Activated T-cell treated with anti-CD3 and anti-CD28 coated beads for 24 hours (primary cell): ENCODE data around the gene SCEL.
"Not testable (repeated sequence)": the region's sequence is repeated elsewhere in the genome, so short reads cannot be mapped to it uniquely, and the experiment has no call there.

Experiments
- DNase-seq: peaks from one replicate; pipeline ENCODE4 v3.0.0-alpha.2; 2020; ENCODE audit warnings: low read depth

SCEL gene

GRCh38 chr13:77555246-77555645 lies 19.7 kb downstream of the SCEL start:
- no peak for DNase-seq

DNA sequence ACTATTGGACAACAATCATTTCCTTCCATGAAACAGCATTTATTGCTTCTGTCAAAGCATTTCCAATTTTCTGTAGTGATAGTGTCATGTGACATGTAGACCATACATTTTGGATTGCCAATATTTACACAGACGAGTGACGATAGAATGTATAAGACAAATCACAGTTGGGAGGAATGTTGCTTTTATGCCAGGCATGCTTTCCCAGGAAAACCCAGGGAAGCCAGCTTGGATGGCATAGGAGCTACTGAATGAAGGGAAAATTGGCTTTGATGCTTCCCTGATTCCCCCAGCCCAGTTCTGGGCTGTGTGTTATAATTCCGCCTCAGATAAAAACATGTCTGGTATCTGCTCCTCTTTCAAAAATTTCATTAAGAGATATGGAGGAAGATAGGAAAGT lies 22.5 kb downstream of the SCEL start:
- no peak for DNase-seq

GRCh38 chr13:77563111-77563510 lies 27.6 kb downstream of the SCEL start:
- no peak for DNase-seq

- DNase-seq: no peak
These were observed 30.1 kb downstream of the SCEL start for GRCh38 chr13:77565635-77566034.

GRCh38 chr13:77571956-77572355 lies 36.5 kb downstream of the SCEL start:
- no peak for DNase-seq

GRCh38 chr13:77574096-77574495 lies 38.6 kb downstream of the SCEL start:
- DNase-seq: no peak

DNA sequence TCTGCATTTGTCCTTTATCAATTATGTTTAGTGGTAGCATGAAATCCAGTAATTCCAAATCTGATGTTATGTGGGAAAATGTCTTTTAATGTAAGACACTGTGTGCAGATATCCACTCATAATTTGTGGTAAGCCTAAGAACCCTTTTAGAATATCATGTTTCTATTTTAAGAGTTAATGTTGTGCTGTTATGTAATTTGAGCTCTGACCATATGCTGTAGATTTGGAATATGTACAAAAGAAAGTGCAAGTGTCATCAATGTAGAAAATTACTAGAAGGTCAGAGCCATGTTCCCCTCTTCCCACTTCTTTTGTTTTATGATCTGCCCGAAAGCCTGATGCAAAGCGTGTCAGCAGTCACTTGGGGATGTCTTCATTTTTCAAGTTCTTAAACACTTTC lies 44.5 kb downstream of the SCEL start:
- DNase-seq: no peak

- DNase-seq: no peak
These were observed 45.2 kb downstream of the SCEL start for GRCh38 chr13:77580748-77581147.

- DNase-seq: no peak
These were observed 48.1 kb downstream of the SCEL start for GRCh38 chr13:77583581-77583980.

DNA sequence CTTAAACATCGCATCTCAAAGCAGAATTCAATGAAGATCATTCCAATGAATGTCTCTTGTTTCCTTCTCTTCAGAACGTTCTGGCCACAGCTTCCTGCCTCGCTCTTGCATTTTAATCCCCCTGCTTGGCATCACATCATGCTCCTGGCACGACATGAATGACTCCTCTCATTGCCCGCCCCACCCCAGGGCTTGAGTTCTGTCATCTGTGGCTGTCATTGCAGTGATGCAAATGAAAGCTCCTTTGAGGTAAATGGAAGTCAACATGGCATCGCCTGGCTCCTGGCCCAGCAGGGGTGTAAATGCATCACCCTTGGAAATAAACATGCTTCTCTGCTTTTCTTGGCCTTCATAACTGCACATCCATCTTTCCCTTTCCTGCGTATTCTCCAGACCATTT lies 48.6 kb downstream of the SCEL start:
- DNase-seq: no peak

GRCh38 chr13:77595166-77595810 lies 59.8 kb downstream of the SCEL start:
- DNase-seq: no peak

- DNase-seq: no peak
These were observed 61.3 kb downstream of the SCEL start for GRCh38 chr13:77596777-77597176.

- DNase-seq: no peak
These were observed 63.8 kb downstream of the SCEL start for GRCh38 chr13:77599351-77599750.

- DNase-seq: no peak
These were observed 65.2 kb downstream of the SCEL start for GRCh38 chr13:77600701-77601100.

- no peak for DNase-seq
These were observed 75.6 kb downstream of the SCEL start for GRCh38 chr13:77611068-77611467.

- no peak for DNase-seq
These were observed 80.5 kb downstream of the SCEL start for GRCh38 chr13:77616027-77616426.

GRCh38 chr13:77619655-77620054 lies 84.1 kb downstream of the SCEL start:
- no peak for DNase-seq

DNA sequence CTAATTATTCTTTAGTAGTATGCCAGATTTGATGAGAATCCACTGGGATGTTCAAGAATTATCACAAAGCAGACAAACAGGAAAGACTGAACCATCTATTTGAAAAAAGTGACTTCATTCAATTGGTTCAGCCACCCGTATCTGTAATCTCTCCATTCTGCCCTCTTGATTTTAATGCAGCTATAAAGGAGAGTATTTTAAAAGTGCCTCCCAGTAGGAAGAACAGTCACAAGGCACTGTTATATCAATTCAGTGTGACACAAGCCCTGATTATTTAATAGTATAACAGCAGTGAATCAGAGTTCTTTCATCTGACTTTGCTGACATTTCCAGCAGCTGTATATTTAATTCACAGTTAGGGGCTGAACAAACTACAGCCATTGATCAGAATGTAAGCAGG lies 84.6 kb downstream of the SCEL start:
- no peak for DNase-seq

- DNase-seq: no peak
These were observed 88.3 kb downstream of the SCEL start for GRCh38 chr13:77623806-77624205.

GRCh38 chr13:77628170-77628569 lies 92.7 kb downstream of the SCEL start:
- no peak for DNase-seq

DNA sequence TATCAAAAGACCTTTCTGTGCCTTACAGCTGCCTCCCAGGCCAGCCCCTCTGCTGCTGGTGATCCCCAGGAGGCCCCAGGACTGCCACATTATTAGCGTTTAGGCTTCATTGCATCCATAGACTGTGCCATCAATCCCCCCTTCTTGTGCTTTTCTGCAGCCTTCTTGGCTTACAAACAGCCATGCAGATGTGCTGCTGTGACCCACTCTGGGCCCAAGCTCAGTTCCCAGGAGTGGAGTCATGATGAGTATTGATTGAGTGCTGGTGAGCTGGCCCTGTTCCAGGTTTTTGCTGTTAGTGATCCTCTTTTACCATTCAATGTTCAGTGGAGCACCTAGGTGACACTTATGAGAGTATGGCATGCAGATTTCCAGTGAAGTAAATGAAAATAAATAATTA lies 102.1 kb downstream of the SCEL start:
- DNase-seq: no peak

- DNase-seq: no peak
These were observed 114.9 kb downstream of the SCEL start for GRCh38 chr13:77650409-77650808.

DNA sequence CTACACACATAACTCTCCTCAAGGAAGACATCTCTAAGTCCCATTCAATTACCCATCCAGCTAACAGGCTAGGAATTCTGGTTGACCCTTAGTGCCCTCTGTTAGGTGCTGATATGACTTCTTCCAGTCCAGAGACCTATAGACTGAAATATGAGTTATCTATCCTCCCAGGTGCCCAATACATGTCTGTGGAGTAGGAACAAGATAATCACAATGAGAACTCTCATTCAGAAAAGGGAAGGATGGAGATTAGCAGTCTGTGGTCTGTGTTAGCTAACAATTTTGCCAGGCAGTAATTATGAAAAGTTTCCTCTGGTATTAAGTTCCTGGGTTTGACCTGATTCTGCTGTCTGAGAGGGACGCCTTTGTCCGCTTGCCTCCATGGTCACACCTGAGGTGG lies 117.8 kb downstream of the SCEL start:
- no peak for DNase-seq

DNA sequence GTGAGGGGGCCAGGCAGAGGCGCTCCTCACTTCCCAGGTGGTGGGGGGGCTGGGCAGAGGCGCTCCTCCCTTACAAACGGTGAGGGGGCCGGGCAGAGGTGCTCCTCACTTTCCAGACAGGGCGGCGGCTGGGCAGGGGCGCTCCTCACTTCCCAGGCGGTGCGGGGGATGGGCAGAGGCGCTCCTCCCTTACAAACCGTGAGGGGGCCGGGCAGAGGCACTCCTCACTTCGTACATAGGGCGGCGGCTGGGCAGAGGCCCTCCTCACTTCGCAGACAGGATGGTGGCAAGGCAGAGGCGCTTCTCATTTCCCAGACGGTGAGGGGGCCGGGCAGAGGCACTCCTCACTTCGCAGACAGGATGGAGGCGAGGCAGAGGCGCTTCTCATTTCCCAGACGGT lies 124.5 kb downstream of the SCEL start:
- DNase-seq: not testable (repeated sequence)

GRCh38 chr13:77660841-77661250 lies 125.3 kb downstream of the SCEL start:
- no peak for DNase-seq
